Immature natural killer cell (primary cell): ENCODE measurements around the gene FOXP1. TPM values are rescaled to one million over a fixed set of nuclear protein-coding genes. Genes with fewer than 3 reads are reported as not detected.
A peak's percentile ranks its signal among the peaks of the same experiment; 100 is the strongest.
"Not testable (repeated sequence)": the region's sequence is repeated elsewhere in the genome, so short reads cannot be mapped to it uniquely, and the experiment has no call there.

Source experiments
- DNase-seq, 3 donors: peaks; one replicate each; pipeline ENCODE4 v3.0.0; 2022; ENCODE audit warnings: mixed read lengths in 1 of 3
- H3K27ac Mint-ChIP-seq, 6 donors: one replicate each; pipeline ENCODE4 v1.8.0; 2020; ENCODE audit warnings: mixed read lengths in 6 of 6, mild to moderate bottlenecking in 5 of 6, inconsistent platforms in 4 of 6, moderate library complexity in 3 of 6
- H3K27me3 Mint-ChIP-seq, 3 donors: one replicate each; pipeline ENCODE4 v1.8.0; 2020 to 2021; ENCODE audit warnings: low read depth in 3 of 3, mild to moderate bottlenecking in 3 of 3, mixed read lengths in 3 of 3, moderate library complexity in 3 of 3, inconsistent platforms in 1 of 3
- H3K36me3 Mint-ChIP-seq, 3 donors: one replicate each; pipeline ENCODE4 v1.8.0; 2020; ENCODE audit warnings: mixed read lengths in 3 of 3, inconsistent platforms in 2 of 3, mild to moderate bottlenecking in 2 of 3
- H3K4me1 Mint-ChIP-seq, 2 donors: one replicate each; pipeline ENCODE4 v1.8.0; 2020; ENCODE audit warnings: inconsistent platforms in 2 of 2, mild to moderate bottlenecking in 2 of 2, mixed read lengths in 2 of 2, moderate library complexity in 1 of 2
- H3K4me3 Mint-ChIP-seq, 5 donors: one replicate each; pipeline ENCODE4 v1.8.0; 2020; ENCODE audit warnings: mild to moderate bottlenecking in 5 of 5, mixed read lengths in 5 of 5, inconsistent platforms in 3 of 5, moderate library complexity in 3 of 5
- H3K9me3 Mint-ChIP-seq, 6 donors: one replicate each; pipeline ENCODE4 v1.8.0; 2020; ENCODE audit warnings: mild to moderate bottlenecking in 6 of 6, mixed read lengths in 6 of 6, inconsistent platforms in 4 of 6, moderate library complexity in 3 of 6
- polyA plus RNA-seq, 3 donors: library from polyadenylated mRNA; unstranded; fragments of 300-500 nt; fragmentation: Illumina TruSeq; gene quantifications; one replicate each; pipeline ENCODE4 v1.2.3, GENCODE V29; 2021

Gene FOXP1
- polyA plus RNA-seq, 3 donors from 2014 or later, result 68.2 to 133 (median 84.0) TPM

GRCh38 chr3:70984776-70985482, 598.6 kb downstream of the FOXP1 start:
- no peak overlapping the region for H3K27ac Mint-ChIP-seq
- H3K27me3 Mint-ChIP-seq, result peaks cover 0 to 3% (median 0%) of the 10 kb centered on the region in 3 donors
- H3K4me3 Mint-ChIP-seq, result no peak overlapping the region
- peaks cover 15 to 28% (median 16%) of the 10 kb centered on the region in 3 donors for H3K36me3 Mint-ChIP-seq
- H3K9me3 Mint-ChIP-seq, result no peaks in the 10 kb centered on the region
- H3K4me1 Mint-ChIP-seq, result peaks cover 39 to 66% of the 10 kb centered on the region in 2 donors
- no peak for DNase-seq

- H3K27ac Mint-ChIP-seq, result peak overlapping the region in 4 of 6 donors; percentile 25 to 73 (median 48)
- H3K9me3 Mint-ChIP-seq, result no peaks in the 10 kb centered on the region
- H3K4me3 Mint-ChIP-seq, result no peak overlapping the region
- H3K27me3 Mint-ChIP-seq, result peaks cover under 1 to 6% (median 3%) of the 10 kb centered on the region in 3 donors
- peaks cover 44 to 58% of the 10 kb centered on the region in 2 donors for H3K4me1 Mint-ChIP-seq
- DNase-seq, result no peak
- H3K36me3 Mint-ChIP-seq, result peaks cover 17 to 28% (median 17%) of the 10 kb centered on the region in 3 donors
Observed at GRCh38 chr3:70982700-70983140, 600.8 kb downstream of the FOXP1 start.

DNA sequence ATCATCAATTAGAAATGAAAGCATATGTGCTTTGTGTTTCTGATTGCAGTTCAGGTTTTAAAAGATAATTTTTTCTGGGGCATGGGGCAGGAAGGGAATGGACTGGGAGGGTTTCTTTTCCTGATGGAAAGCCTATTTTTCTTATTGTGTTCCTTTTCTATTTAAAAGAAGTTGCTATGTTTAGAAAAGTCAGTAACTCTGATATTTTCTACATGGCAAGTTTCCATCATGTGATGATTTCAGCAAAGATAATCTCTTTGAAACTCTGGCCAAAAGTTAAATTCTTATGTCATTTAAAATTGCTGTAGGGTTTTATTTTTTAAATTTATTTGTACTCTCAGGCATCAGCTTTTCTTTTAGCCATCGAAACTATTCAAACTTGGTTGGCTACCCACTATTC, 601.2 kb downstream of the FOXP1 start:
- H3K9me3 Mint-ChIP-seq, result no peaks in the 10 kb centered on the region
- H3K27ac Mint-ChIP-seq, result peak overlapping the region; percentile 6 to 78 (median 44)
- peaks cover 16 to 27% (median 16%) of the 10 kb centered on the region in 3 donors for H3K36me3 Mint-ChIP-seq
- no peak overlapping the region for H3K4me3 Mint-ChIP-seq
- peaks cover 45 to 55% of the 10 kb centered on the region in 2 donors for H3K4me1 Mint-ChIP-seq
- peaks cover 1 to 6% (median 3%) of the 10 kb centered on the region in 3 donors for H3K27me3 Mint-ChIP-seq
- no peak for DNase-seq

DNA sequence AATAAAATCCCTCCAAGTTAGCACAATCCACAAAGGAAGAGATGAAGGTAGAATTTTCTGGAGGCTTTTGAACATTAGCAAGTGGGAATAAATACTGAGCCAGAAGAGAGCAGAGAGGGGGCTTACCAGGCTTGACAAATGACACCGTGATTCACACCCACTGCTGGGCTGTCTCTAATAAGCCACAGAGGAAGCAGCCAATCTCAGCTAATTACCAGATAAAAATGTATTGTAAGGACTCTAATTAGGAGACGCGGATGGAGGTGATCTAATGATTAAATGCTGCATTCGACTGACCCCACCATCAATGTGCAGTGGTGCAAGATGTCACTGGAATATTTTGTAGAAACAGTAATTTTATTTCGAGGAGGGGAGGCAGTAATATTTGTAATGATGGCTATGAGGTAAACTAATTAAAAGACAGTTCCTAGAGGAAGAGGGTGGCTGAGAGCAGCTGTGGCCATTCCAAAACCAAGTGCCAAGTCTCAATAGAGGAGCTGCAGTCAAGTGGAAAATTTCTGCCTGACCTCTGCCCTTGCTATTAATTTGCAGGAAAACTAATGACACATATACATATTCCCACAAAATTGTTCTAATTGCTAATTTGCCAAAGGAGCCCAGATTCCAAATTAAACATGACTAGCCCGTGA, 602.2 kb downstream of the FOXP1 start:
- Mint-ChIP-seq H3K36me3 (peaks cover 14 to 29% (median 17%) of the 10 kb centered on the region in 3 donors), H3K4me3 (peak overlapping the region in 2 of 5 donors; percentile 3 to 26), H3K4me1 (peaks cover 45 to 55% of the 10 kb centered on the region in 2 donors)

GRCh38 chr3:70980646-70981170, 602.8 kb downstream of the FOXP1 start:
- DNase-seq, result no peak
- peak overlapping the region in 2 of 5 donors; percentile 3 to 26 for H3K4me3 Mint-ChIP-seq
- H3K36me3 Mint-ChIP-seq, result peaks cover 14 to 29% (median 17%) of the 10 kb centered on the region in 3 donors
- H3K27me3 Mint-ChIP-seq, result peaks cover 1 to 6% (median 3%) of the 10 kb centered on the region in 3 donors
- no peaks in the 10 kb centered on the region for H3K9me3 Mint-ChIP-seq
- peaks cover 43 to 55% of the 10 kb centered on the region in 2 donors for H3K4me1 Mint-ChIP-seq
- H3K27ac Mint-ChIP-seq, result peak overlapping the region; percentile 54 to 87 (median 76)

More for the DNA sequence above, 602.2 kb downstream of the FOXP1 start:
- Mint-ChIP-seq H3K27me3 (peaks cover 1 to 6% (median 3%) of the 10 kb centered on the region in 3 donors), H3K9me3 (no peaks in the 10 kb centered on the region), H3K27ac (peak overlapping the region; percentile 54 to 87 (median 74))
- no peak for DNase-seq

DNA sequence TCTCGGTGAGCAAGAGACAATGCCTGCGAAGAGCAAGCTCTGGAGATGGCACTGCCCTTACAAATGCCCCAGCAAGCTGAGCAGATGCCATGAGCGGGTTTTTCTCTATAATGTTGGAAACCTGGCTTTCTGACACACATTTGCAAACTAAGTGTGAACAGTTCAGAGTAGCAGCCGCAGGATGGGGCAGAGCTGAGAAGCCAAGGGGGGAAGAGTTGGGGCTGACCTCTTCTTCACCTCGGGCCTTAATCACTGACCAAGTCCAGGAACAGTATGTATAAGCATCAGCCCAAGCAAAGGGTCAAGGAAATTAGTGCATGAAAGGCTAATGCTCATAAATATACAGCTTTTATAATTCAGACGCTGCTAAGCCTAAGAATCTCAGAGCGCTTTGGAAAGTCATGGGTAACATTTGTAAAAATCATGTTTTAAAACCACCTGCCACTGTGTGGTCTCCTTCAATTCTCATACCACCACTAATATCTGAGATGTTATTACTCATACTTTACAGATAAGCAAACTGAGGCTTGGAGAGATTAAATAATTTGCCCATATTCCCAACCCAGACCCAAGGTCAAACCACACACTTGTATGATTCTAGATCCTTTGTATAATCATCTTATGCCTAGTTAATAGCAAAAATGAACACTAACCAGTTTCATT, 603.4 kb downstream of the FOXP1 start:
- Mint-ChIP-seq H3K36me3 (peaks cover 19 to 32% (median 20%) of the 10 kb centered on the region in 3 donors), H3K4me1 (peaks cover 43 to 55% of the 10 kb centered on the region in 2 donors), H3K4me3 (peak overlapping the region in 4 of 5 donors; percentile 14 to 60 (median 54)), H3K27ac (peak overlapping the region; percentile 54 to 87 (median 76)), H3K27me3 (peaks cover 1 to 6% (median 3%) of the 10 kb centered on the region in 3 donors), H3K9me3 (no peaks in the 10 kb centered on the region)
- no peak for DNase-seq

DNA sequence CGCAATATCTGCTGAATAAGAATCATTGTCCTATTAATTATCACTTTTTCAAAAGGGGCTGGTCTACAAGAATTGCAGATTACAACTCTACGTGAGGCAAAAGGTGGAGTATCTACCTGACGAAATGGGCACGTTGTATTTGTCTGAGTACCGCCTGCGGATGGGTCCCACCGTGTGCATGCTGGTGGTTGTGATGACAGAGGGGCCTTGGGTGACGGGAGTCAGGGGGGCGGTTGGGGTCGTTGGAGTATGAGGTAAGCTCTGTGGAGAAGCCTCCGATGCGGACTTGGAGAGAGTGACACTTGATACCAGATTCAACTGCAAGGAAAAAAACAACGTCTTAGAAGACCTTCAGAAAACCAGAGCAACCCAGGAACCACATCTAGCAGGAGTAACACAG, 605.8 kb downstream of the FOXP1 start:
- Mint-ChIP-seq H3K27me3 (peaks cover 0 to 6% (median 1%) of the 10 kb centered on the region in 3 donors), H3K9me3 (no peaks in the 10 kb centered on the region), H3K4me1 (peaks cover 39 to 42% of the 10 kb centered on the region in 2 donors), H3K27ac (no peak overlapping the region), H3K4me3 (no peak overlapping the region), H3K36me3 (peaks cover 16 to 27% (median 20%) of the 10 kb centered on the region in 3 donors)
- DNase-seq, result no peak

- H3K27ac Mint-ChIP-seq, H3K4me3 Mint-ChIP-seq: not testable (repeated sequence)
Observed at GRCh38 chr3:70975981-70976380, 607.5 kb downstream of the FOXP1 start.

GRCh38 chr3:70974747-70975146, 608.8 kb downstream of the FOXP1 start:
- no peaks in the 10 kb centered on the region for H3K9me3 Mint-ChIP-seq
- peaks cover 20 to 46% (median 37%) of the 10 kb centered on the region in 3 donors for H3K36me3 Mint-ChIP-seq
- no peak overlapping the region for H3K27ac Mint-ChIP-seq
- no peak for DNase-seq
- no peak overlapping the region for H3K4me3 Mint-ChIP-seq
- H3K4me1 Mint-ChIP-seq, result peaks cover 12% of the 10 kb centered on the region in 2 donors
- peaks cover 0 to 5% (median 1%) of the 10 kb centered on the region in 3 donors for H3K27me3 Mint-ChIP-seq

More at GRCh38 chr3:70975981-70976380, 607.5 kb downstream of the FOXP1 start:
- H3K4me1 Mint-ChIP-seq, result peaks cover 24 to 25% of the 10 kb centered on the region in 2 donors
- DNase-seq, H3K9me3 Mint-ChIP-seq, H3K27me3 Mint-ChIP-seq: not testable (repeated sequence)
- H3K36me3 Mint-ChIP-seq, result peaks cover 16 to 40% (median 30%) of the 10 kb centered on the region in 3 donors

DNA sequence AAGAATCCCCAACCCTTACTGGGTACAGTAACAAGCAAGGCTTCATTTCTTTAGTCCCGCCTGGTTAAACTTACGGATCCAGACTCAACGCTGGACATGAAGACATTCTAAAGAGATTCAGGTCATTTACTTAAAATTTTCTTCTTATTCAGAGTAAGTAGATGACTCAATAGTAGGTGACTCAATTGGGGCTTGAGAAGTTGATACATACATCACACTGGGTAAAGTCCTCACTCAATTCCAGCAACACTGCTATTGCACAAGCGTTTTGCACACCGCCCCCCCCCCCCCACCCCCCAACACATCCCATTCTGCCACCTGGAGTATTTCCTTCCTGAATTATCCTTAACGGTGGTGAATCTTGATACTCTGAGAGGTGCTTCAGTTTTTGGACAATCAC, 610.0 kb downstream of the FOXP1 start:
- Mint-ChIP-seq H3K27me3 (peaks cover 0 to 1% (median 0%) of the 10 kb centered on the region in 3 donors), H3K4me3 (no peak overlapping the region), H3K36me3 (peaks cover 25 to 54% (median 37%) of the 10 kb centered on the region in 3 donors), H3K27ac (no peak overlapping the region), H3K9me3 (no peaks in the 10 kb centered on the region), H3K4me1 (peaks cover 2 to 3% of the 10 kb centered on the region in 2 donors)
- no peak for DNase-seq

DNA sequence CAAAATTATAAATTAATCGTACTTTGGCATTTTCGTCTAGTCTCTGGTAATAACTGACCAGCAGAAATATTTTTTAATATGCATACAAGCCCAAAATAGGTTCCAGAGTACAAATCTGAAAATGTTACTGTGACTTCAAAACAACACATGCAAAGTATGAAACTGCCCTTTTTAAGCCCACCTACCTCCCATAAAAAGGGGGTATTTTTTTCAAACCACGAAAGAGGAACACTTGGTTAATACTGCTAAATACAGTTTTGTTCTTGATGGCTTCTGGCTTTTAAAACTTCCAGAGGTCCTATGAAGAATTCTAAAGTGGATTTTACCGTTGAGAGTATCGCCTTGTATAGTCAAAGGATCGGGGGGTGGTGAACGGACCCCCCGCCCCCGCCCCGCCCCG, 610.7 kb downstream of the FOXP1 start:
- Mint-ChIP-seq H3K4me3 (no peak overlapping the region), H3K27me3 (peaks cover 0 to 1% (median 0%) of the 10 kb centered on the region in 3 donors), H3K4me1 (peaks cover 0 to 3% of the 10 kb centered on the region in 2 donors), H3K27ac (no peak overlapping the region), H3K9me3 (no peaks in the 10 kb centered on the region), H3K36me3 (peaks cover 25 to 60% (median 36%) of the 10 kb centered on the region in 3 donors)
- no peak for DNase-seq

- no peak overlapping the region for H3K4me3 Mint-ChIP-seq
- no peaks in the 10 kb centered on the region for H3K27me3 Mint-ChIP-seq
- no peaks in the 10 kb centered on the region for H3K4me1 Mint-ChIP-seq
- no peaks in the 10 kb centered on the region for H3K9me3 Mint-ChIP-seq
- peak overlapping the region in 1 of 6 donors; percentile 48 for H3K27ac Mint-ChIP-seq
- H3K36me3 Mint-ChIP-seq, result peaks cover 18 to 47% (median 25%) of the 10 kb centered on the region in 3 donors
- DNase-seq, result no peak
Observed at GRCh38 chr3:70970952-70971351, 612.6 kb downstream of the FOXP1 start.

DNA sequence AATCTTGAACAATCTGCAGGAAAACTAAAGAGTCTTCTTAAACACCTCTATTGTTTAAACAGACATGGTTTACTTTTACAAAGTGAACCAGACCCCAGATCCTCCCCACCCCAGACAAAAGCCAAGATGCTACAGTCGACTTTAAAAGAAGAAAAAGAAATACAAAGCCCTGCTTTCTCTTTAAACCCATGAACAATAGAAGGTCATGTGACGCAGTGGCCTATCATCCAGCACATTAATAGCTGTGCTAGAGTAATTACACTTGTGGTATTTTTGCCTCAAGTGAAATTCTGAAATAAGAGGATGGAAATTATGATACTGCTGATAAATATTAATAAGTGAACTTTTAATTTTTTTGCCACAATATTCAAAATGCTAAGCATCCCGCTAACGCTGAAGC, 613.4 kb downstream of the FOXP1 start:
- no peak overlapping the region for H3K27ac Mint-ChIP-seq
- H3K36me3 Mint-ChIP-seq, result peaks cover 17 to 48% (median 24%) of the 10 kb centered on the region in 3 donors
- H3K9me3 Mint-ChIP-seq, result no peaks in the 10 kb centered on the region
- DNase-seq, result no peak
- no peaks in the 10 kb centered on the region for H3K27me3 Mint-ChIP-seq
- no peaks in the 10 kb centered on the region for H3K4me1 Mint-ChIP-seq
- H3K4me3 Mint-ChIP-seq, result no peak overlapping the region
